Measurements from ENCODE around the gene ERAP2.
"Not testable (repeated sequence)": the region's sequence is repeated elsewhere in the genome, so short reads cannot be mapped to it uniquely, and the experiment has no call there.

The ERAP2 gene

DNA sequence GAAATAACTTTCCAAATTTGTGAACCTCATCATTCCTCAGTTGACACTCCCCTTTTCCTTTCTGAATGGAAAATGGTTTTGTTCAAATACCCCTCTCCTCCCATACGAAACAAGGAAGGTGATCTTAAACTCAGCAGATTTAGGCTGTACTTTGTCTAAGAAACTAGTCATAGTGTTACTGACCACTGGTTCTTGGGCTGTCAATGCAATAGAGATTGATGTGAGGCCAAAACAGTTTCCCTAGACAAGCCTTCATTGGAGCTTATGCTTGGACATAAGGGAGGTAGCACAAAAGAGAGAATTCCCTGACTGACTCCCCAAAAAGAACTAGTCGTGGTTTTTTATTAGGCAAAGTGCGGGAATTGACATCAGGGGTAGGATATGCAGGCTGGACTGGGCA, 54.3 kb downstream of the ERAP2 start:
- in situ Hi-C loops (cut with MboI; ENCODE audit: low sequenced_read_pairs) = no loop called here

DNA sequence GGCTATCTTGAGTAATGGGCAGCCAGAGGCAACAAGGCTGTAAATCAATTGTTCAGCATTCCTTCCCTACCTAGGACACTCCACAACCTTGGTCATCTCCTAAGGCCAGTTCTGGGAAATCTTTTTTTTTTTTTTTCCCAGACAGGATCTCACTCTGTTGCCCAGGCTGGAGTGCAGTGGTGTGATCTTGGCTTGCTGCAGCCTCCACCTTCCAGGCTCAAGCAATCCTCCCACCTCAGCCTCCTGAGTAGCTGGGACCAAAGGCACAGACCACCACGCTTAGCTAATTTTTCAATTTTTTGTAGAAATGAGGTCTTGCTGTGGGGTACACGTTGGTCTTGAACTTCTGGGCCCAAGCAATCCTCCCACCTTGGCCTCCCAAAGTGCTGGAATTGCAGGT, 54.7 kb downstream of the ERAP2 start:
- in situ Hi-C loops (cut with MboI; ENCODE audit: low sequenced_read_pairs) = not testable (repeated sequence)

GRCh38 chr5:96931605-96932004, 55.3 kb downstream of the ERAP2 start:
- in situ Hi-C loops (cut with MboI; ENCODE audit: low sequenced_read_pairs) = no loop called here

- in situ Hi-C loops (cut with MboI; ENCODE audit: low sequenced_read_pairs) = no loop called here
Observed at GRCh38 chr5:96932026-96932425, 55.7 kb downstream of the ERAP2 start.

GRCh38 chr5:96933764-96934707, 57.7 kb downstream of the ERAP2 start:
- in situ Hi-C loops (cut with MboI; ENCODE audit: low sequenced_read_pairs) = no loop called here

GRCh38 chr5:96934708-96935558, 58.6 kb downstream of the ERAP2 start:
- in situ Hi-C loops (cut with MboI; ENCODE audit: low sequenced_read_pairs) = no loop called here

DNA sequence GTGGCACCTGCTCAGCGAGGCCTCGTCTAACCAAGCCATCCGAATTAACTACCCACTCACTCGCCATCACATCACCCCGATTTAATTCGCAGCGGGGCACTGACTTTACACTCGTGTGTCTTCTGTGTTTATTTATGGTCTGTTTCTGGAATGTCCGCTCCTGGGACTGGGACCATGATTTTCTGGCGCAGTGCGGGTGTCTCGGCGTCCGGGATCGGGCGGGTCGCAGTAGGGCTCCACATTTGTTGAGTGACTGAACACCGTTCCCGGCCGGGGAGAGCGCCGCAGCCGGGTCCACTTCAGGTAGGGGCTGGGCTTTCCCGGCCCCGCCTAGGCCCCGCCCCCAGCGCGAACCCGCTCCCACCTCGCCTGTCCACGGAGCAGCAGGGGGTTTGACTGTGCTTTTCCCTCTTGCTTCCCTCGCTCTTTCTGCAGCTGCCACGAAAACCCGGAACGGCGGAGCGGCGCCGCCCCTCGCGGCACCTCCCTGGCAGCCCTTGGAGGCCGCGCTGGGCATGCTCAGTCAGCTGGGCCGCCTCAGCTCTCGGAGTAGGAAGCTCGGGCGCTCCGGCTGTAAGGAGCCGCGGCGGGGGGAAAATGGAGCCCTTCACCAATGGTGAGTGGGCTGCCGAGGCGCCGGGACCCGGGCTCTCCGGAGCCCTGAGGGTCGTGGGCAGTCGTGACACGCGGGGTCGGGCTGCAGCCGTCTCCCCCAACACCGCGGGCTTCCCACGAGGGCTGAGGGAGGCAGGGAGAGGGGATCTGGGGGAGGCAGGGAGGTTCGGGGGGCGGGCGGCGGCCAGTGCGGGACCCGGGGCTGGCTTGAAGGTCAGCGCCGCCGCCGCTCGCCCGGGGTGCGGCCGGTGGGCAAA, 59.5 kb downstream of the ERAP2 start, which contains the start of gene LNPEP:
TSS of gene LNPEP (plus strand) at position 522 of the 872 bp plus-strand sequence. CDS start at position 598, 76 bp downstream.
- in situ Hi-C loops (cut with MboI; ENCODE audit: low sequenced_read_pairs) = no loop called here

DNA sequence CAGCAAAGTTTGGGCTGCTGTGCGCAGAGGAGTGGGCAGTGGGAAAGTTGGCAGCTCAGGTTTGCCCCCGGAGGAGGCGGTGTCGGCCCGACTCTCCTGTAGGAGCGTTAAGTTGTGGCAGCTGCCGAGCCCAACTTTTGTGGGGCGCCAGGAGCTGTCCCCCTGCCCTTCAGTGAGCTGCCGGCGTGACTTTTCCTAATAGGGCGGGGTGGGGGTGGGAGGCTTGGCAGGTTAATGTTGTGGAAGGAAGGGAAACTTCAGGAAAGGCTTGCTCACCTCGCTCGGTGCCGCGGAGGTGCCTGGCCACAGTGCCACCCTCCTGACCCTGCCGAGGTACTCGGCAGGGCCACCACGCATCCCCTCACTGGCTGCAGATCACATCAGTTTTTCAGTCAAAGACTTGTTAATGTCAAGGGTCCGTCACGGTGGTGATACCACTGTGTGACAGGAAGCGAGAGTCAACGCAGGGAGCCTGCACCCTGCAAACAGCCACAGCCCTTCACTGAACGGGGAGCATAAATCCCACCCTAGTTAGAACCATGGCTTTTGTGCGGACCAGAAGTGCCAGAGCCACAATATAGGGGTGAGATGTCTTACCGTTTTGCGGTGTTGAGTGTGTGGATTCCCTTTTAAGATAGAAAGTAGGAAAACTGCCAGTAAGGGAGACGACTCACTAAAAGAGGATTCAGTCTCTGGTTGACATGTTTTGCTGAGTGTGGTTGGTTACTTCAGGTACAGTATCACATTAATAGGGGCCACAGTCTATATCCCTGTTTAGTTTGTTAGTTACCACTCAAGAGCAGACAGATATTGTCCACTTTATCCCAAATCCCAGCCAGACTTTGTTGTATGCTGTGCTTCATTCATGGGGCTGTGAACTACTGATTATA, 60.4 kb downstream of the ERAP2 start:
- in situ Hi-C loops (cut with MboI; ENCODE audit: low sequenced_read_pairs) = no loop called here

- in situ Hi-C loops (cut with MboI; ENCODE audit: low sequenced_read_pairs) = no loop called here
Observed at GRCh38 chr5:96940586-96940985, 64.3 kb downstream of the ERAP2 start.

DNA sequence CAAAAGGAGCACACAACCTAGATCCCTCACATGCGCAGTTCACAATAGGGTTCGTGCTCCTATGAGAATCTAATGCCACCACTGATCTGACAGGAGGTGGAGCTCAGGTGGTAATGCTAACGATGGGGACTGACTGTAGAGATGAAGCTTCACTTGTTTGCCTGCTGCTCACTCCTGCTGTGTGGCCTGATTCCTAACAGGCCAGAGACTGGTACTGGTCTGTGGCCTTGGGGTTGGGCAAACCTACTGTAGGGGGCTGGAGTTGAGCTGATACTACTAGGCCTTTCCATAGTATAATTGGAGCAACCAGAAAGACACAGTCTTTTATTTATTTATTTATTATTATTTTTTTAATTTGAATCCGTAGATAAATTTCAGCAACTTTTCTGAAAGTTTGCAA, 64.8 kb downstream of the ERAP2 start:
- in situ Hi-C loops (cut with MboI; ENCODE audit: low sequenced_read_pairs) = no loop called here

DNA sequence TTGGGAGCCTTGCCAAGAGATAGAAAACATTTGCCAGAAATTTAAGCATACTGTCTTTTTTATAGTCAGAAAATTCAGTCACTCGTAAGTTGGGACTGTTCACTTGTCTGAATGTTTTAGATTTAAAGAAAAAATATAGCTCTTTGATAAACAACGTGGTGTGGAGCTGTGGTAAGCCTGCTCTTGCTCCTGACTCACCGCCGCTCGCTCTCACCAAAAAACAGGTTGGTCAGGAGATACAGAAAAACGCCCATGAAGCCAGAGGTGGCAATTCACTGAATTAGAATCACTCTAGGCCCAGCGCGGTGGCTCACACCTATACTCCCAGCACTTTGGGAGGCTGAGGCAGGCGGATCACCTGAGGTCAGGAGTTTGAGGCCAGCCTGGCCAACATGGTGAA, 65.8 kb downstream of the ERAP2 start:
- in situ Hi-C loops (cut with MboI; ENCODE audit: low sequenced_read_pairs) = no loop called here

GRCh38 chr5:96942911-96943310, 66.6 kb downstream of the ERAP2 start:
- in situ Hi-C loops (cut with MboI; ENCODE audit: low sequenced_read_pairs) = no loop called here

DNA sequence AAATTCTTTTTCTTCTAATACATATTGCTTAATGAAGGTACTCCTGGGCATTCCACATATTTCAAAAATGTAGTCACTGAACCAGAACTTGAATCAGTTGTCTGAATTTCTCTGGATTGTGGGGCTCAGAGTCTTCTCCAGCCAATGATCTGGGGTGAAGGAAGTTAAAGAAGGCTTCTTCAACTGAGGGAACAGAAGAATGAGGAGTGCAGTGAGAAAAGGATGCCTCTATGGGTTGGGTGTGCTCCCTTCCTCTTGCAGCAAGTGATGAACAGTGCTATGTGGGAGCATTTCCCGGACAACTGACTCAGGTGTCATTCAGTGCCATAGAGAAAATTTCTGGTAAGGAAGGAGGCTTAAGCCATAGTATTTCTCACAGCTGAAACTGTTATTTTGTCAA, 67.5 kb downstream of the ERAP2 start:
- in situ Hi-C loops (cut with MboI; ENCODE audit: low sequenced_read_pairs) = no loop called here

DNA sequence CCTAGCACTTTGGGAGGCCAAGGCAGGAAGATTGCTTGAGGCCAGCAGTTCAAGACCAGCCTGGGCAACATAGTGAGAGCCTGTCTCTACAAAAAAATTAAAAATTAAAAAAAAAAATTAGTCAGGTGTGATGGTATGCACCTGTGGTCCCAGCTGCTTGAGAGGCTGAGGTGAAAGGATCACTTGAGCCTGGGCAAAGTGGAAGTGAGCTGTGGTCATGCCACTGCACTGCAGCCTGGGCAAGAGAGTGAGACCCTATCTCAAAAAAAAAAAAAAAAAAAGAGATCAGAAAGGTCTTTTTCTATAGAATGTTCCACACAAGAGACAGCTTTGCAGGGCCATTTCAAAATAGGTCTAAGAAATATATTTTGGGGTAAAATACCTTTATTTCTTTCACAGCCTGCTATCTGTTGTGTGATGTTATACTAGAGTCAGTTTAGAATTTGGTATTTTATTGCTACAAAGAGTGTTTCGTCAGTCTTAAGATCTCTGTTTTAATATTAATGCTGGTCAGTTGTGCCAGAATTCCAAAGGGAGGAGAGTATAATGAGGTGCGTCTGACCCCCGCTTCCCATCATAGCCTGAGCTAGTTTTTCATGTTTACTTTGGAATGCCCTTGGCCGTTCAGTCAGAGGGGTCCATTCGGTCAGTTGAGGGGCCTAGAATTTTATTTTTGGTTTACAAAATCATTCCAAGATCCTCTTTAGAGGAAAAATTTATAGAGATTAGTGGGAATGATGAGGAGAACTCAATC, 69.0 kb downstream of the ERAP2 start:
- in situ Hi-C loops (cut with MboI; ENCODE audit: low sequenced_read_pairs) = no loop called here

DNA sequence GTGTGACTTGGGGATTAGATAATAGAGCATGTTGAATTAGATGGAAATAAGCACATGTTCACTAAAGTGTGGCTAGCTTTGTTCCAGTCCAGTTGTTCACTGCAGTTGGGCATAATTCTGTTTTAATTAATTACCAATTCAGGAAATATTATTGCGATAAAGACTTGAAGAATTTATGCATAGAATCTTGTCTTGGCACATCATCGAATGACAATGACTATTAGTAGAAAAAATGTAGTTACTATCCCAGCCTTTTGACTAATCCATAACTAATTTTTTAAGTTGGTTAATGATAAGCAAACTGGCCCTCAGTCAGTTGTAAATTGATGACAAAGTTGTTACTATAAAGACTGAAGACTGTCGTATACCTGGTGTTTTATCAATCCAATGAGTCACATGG, 70.1 kb downstream of the ERAP2 start:
- in situ Hi-C loops (cut with MboI; ENCODE audit: low sequenced_read_pairs) = no loop called here

DNA sequence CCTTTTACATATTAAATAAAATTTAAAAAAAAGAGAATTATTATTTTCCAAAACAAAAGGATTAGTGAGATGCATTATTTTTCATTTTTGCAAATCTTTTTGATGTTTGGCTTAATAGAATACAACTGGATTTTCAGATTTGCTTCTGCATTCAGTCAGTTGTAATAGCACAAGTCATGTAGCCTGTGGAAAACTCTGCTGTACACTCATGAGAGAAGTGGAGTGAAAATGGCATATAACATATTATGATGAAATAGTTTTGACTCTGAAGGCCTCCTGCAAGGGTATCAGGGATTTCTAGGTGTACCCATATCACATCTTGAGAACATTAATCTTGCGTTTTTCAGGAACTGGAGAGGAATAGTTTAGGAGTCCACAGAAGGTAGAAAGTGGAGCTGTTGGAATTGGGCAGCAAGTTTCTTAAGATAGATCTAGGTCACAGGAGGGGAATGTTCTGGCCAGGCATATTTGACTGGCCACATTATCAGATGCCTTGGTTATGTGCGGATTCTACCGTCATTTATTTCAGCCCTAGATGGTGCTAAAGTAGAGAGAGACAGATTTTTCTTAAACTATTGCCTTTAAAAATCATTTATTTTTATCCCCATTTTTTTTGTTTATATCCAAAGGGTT, 75.9 kb downstream of the ERAP2 start:
- in situ Hi-C loops (cut with MboI; ENCODE audit: low sequenced_read_pairs) = no loop called here

DNA sequence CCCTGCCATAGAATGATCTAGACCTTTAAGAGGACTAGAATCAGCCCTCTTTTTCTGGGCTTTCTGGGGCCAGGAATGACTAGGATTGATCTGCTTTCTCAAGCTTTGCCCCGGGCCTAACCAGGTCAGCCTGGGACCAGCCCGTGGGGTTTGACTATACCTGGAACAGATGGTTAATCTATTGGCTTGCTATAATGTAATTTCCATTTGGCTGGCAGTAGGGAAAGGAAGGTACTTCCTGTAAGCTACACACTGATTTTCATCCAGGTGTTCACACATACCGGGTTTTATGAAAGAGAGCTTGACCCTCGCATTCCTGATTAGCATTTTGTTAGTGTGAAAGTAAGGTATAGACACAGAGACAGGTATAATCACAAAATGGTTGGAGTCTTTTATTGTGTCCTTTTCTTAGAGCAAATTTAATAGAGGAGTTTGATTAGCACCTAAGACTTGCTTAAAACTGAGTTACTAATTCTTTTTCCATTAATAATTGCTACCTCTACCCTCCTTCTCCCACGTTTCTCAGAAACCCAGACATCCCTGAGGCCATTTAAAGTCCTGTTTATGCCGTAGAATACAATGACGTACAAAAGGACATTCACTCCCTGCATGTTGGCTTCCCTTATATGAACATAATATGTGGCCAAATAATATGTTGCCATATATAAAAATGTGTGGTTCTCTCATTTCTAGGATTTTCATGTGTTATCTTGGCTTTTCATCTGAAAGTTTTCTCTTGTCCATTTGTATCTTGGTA, 76.9 kb downstream of the ERAP2 start:
- in situ Hi-C loops (cut with MboI; ENCODE audit: low sequenced_read_pairs) = no loop called here
